HG02970 (cell line): ENCODE data around the gene TRPV5.

Experiments
- ATAC-seq: cut with Tn5 transposase; IDR thresholded peaks from one replicate; pipeline ENCODE4 v1.9.1; 2021; ENCODE audit warnings: mild to moderate bottlenecking, moderate library complexity, moderate number of reproducible peaks; ENCODE audit not compliant: unreplicated experiment, low FRiP score

Gene TRPV5

GRCh38 chr7:142873871-142874270, 59.7 kb downstream of the TRPV5 start:
- no peak for ATAC-seq

GRCh38 chr7:142873281-142873784, 60.2 kb downstream of the TRPV5 start:
- ATAC-seq: no peak

DNA sequence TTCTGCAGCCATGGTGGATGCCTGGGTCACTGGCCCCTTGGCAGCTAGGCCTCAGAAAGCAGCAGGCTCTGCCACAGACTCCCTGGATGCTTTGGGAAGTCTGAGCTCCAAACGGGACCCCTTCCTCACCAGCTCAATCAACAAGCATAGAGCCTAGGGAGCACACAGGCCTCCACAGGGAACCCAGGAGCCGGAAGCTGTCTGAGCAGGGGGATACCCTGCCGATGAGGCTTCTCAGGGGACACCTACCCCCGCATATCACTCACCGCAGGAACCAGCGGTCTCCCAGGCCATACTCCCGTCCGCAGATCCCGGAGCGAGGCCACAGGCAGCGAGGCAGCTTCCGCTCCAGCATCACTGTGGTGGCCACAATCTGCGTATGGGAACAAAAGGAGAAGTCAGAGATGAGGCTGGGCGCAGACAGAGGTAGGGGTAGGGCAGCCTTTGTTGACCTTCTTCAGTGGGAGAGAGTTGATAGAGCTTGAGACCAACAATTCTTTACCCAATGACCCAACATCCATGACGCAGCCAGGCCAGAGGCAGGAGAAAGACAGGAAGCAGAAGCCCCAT, 61.4 kb downstream of the TRPV5 start:
- no peak for ATAC-seq

DNA sequence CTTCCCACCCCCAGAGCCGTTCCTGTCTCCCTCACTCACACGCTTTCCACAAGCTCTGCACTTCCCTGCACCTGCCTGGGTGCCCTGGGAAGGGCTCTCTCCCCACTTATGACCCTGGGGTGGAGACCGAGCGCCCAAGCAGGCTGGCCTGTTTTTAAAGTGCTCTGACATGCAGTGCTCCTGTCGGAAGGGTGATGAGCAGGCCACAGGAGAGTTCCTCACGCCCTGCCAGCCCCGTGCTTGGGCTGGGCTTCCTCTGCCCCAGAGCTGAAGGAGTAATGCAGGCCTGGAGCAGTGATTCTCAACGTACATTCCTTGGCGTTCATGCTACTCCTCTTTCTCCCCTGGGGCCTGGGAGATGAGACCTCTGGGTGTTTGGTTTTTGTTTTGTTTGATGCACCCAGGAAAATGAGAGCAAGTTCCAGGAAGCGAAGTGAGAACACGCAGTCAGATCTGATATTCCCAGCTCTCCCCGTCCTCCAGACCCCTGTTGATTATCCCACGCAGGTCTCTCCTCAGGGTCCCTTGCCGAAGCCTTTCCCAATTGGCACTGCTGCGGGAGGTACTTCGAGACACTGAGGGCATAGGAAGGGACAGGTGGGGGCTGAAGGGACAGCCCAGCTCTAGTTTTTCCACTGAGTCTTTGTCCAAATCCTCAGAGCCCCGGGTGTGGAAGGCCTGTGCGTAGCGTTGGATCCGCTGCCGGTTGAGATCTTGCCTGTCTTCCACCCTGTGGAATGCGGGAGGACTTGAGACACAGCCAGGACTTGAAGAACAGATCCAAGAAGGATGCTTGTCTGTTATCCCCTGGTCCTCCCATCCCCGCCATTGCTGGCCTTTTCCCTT, 62.1 kb downstream of the TRPV5 start:
- ATAC-seq: no peak

DNA sequence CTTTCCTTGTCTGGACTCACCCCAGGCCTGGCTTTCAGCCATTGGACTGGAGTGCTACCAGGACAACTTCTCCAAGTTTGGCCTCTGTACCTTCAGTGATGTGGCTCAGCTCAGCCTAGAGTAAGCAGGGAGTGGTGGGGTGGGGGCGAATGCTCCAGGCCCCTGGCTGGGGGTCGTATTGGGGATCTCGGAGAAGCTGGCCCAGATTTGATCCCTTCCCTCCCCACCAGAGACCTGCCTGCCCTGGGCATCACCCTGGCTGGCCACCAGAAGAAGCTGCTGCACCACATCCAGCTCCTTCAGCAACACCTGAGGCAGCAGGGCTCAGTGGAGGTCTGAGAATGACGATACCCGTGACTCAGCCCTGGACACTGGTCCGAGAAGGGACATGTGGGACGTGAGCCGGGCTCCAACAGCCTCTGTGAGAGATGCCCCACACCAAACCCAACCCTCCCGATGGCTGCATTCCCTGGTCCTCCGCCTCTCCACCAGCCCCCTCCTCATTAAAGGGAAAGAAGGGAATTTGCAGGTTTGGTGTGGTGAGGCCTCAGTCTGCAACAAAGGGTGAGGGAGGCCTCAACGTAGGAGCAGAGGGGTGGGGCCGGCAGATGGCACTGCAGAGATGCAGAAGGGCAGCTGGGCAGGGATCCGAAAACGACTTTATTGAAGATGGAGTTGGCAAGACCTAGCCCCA, 62.8 kb downstream of the TRPV5 start:
- ATAC-seq: no peak

DNA sequence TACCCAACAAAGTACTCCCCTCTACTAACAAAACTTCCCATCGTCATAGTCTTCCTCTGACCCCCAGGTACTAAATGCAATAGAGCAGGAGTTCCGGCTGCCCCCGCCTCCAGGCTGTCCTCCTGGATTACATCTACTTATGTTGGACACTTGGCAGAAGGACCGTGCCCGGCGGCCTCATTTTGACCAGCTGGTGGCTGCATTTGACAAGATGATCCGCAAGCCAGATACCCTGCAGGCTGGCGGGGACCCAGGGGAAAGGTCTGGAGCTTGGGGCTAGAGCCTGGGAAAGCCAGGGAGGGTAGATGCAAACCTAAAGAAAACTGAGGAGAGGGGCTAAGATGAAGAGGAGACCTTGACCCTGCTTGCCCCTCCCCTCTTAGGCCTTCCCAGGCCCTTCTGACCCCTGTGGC, 63.4 kb downstream of the TRPV5 start:
- no peak for ATAC-seq

DNA sequence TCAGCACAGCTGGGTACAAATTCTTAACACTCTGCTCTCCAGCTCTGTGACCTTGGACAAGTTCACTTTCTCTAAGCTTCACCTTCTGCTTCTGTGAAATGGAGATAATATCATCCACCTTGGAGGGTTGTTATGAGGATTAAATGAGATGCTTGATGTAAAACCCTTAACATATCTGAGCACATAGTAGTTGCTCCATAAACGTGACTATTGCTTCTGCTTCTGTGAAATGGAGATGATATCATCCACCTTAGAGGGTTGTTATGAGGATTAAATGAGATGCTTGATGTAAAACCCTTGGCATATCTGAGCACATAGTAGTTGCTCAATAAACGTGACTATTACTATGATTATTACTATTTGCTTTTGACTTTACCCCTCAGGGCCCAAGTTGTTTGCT, 64.1 kb downstream of the TRPV5 start:
- no peak for ATAC-seq

- ATAC-seq: no peak
These were observed 64.5 kb downstream of the TRPV5 start for GRCh38 chr7:142868986-142869415.

GRCh38 chr7:142868188-142868985, 65.2 kb downstream of the TRPV5 start:
- ATAC-seq: no peak

DNA sequence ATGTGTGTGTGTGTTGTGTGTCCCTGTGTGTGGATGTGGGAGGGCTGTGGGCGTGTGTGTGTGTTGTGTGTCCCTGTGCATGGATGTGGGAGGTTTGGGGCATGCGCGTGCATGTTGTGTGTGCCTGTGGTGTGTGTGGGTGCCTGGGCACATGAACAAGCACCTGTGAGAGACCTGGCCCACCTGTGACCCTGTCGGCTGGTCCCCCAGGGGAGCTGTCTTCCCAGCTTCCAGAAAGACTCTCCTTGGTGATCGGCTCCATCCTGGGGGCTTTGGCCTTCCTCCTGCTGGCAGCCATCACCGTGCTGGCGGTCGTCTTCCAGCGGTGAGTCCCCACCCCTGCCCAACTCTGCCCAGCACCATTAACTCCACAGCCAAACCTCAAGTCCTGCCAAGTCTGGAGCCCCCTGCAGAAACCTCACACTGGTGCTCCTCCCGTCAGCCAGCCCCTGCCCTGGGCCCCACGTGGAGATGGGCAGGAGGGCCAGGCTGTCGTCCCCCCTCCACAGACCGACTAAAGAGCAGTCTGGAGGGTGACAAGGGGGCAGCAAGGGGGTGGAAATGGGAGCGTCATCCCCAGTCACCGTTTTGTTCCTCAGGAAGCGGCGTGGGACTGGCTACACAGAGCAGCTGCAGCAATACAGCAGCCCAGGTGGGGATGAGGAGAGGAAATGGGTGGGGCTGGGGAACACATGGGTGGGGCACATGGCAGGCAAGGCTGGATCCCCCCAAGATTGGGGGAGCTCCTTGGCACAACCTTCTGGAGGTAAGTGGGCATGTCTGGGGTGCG, 66.0 kb downstream of the TRPV5 start:
- no peak for ATAC-seq

- ATAC-seq: no peak
These were observed 66.5 kb downstream of the TRPV5 start for GRCh38 chr7:142867097-142867378.

GRCh38 chr7:142866361-142867096, 67.0 kb downstream of the TRPV5 start:
- no peak for ATAC-seq

DNA sequence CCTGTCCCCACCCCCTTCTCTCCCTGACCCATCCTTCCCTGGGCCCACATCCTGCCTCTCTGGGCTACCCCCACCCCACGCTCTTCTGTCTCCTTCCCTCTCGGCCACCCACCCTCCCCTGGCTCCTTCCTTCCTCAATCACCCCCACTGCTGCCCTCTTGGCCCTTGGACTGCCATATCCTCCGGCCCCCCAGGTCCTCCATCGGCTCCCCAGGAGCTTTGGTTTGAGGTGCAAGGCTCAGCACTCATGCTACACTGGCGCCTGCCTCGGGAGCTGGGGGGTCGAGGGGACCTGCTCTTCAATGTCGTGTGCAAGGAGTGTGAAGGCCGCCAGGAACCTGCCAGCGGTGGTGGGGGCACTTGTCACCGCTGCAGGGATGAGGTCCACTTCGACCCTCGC, 67.8 kb downstream of the TRPV5 start:
- ATAC-seq: no peak

- ATAC-seq: no peak
These were observed 68.4 kb downstream of the TRPV5 start for GRCh38 chr7:142864980-142865747.

GRCh38 chr7:142863891-142864685, 69.5 kb downstream of the TRPV5 start:
- no peak for ATAC-seq

- no peak for ATAC-seq
These were observed 70.7 kb downstream of the TRPV5 start for GRCh38 chr7:142862786-142863400.

GRCh38 chr7:142862351-142862750, 71.2 kb downstream of the TRPV5 start:
- ATAC-seq: no peak
